ENCODE measurements around the gene ZFP62. TPM values are rescaled to one million over a fixed set of nuclear protein-coding genes. Genes with fewer than 3 reads are reported as not detected.

The ZFP62 gene
- total RNA-seq, 1 experiment from 2014 or later, result 30.7 TPM

DNA sequence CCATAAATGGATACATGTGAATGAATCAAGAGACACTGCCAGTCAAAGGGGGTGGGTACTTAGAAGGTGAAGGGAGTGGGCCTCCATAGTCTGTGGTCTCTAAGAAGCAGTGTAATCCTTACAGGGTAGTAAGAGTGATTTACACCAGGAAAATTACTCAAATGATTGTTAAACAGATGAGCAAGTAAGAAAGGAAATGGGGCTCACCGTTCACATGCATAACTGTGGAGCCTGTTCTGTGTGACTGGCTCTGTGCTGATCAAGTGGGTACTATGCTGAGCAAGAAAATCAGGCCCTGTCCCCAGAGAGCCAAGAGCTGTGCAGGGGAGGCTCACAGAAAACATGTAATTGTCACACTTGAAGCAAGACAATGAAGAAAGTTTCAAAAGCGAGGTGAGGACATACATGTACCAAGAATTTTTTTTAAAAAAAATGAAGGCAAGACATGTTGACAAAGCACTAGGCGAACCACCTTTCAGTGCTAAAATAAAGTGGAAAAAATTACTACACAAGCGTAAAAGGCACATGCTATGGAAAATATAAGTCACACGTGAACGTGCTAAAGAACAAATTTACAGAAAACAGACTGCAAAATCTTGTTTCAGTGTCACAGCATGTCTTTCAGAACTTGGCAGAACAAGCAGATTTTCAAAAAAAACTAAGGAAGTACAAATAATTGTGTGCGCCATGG, 40.4 kb upstream of the ZFP62 start:
- DNase-seq (ENCODE audit: low read depth, low spot score) (no peak), ATAC-seq (no peak)
- Histone ChIP-seq H2AFZ (ENCODE audit: low read depth, low read length, poor library complexity, severe bottlenecking) (no peak overlapping the region), H3K4me3 (replicated peaks in 1 of 2; ENCODE audit: low read depth in 1 of 2, low read length in 2 of 2) (no peak overlapping the region), H3K9ac (ENCODE audit: low read length) (no peak overlapping the region), H3K27ac (ENCODE audit: low read depth, low read length) (no peak overlapping the region), H3K27me3 (ENCODE audit: insufficient read depth, low read length) (no peaks in the 10 kb centered on the region), H3K4me1 (ENCODE audit: control insufficient read depth in 1 of 2, insufficient read depth in 2 of 2, low read length in 2 of 2) (no peaks in the 10 kb centered on the region), H3K79me2 (ENCODE audit: insufficient read depth, low read length) (no peaks in the 10 kb centered on the region), H3K9me2 (ENCODE audit: insufficient read depth) (no peaks in the 10 kb centered on the region), H3K36me3 (ENCODE audit: control insufficient read depth in 1 of 2, insufficient read depth in 2 of 2, low read length in 2 of 2) (no peaks in the 10 kb centered on the region), H4K20me1 (ENCODE audit: insufficient read depth) (no peaks in the 10 kb centered on the region), H3K9me3 (ENCODE audit: control insufficient read depth in 1 of 2, insufficient read depth in 1 of 2, low read depth in 1 of 2, low read length in 2 of 2) (no peaks in the 10 kb centered on the region), H3K4me2 (ENCODE audit: low read length) (no peak overlapping the region)
- TF ChIP-seq YY1 (IDR thresholded peaks at IDR 0.05; ENCODE audit: extremely low read depth, insufficient replicate concordance, low read depth, low read length) (no peak), FOSL1 (IDR thresholded peaks at IDR 0.05; ENCODE audit: low read depth) (no peak)
- CTCF ChIA-PET, result no interaction called here
- RAD21 ChIA-PET (ENCODE audit: low non-redundant PET in 1 of 2, low total read pairs in 2 of 2, uncharacterized antibody in 2 of 2, unreplicated experiment in 2 of 2), result no interaction called here
- POLR2A ChIA-PET, result no interaction called here
- intact Hi-C loops (cut with micrococcal nuclease), result no loop called here
- BruUV-seq (replicated peaks), result no TSS peak

DNA sequence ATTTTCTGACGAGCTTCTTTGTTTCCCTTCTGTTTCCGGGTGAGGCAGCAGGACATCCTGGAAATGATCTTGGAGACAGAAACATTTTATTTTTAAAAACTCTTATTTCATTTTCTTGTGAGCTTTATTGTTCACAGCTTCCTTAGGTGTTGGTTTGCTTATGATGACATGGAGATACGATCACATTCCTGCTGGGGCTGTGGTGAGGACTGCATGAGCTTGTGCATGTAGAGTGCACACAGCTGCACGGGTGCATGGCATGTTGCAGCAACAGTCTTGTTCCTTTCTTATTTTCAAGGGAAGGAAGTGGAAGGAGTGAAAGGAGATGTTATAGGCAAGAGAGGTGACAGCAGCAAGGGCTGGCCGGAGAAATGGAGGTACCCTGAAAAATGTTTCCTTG, 39.1 kb upstream of the ZFP62 start:
- H3K4me1 ChIP-seq (ENCODE audit: control insufficient read depth in 1 of 2, insufficient read depth in 2 of 2, low read length in 2 of 2), result no peaks in the 10 kb centered on the region
- H3K9ac ChIP-seq (ENCODE audit: low read length), result no peak overlapping the region
- ChIA-PET CTCF (no interaction called here), POLR2A (no interaction called here), RAD21 (ENCODE audit: low non-redundant PET in 1 of 2, low total read pairs in 2 of 2, uncharacterized antibody in 2 of 2, unreplicated experiment in 2 of 2) (no interaction called here)
- no peak overlapping the region for H3K27ac ChIP-seq (ENCODE audit: low read depth, low read length)
- DNase-seq (ENCODE audit: low read depth, low spot score) (no peak), ATAC-seq (no peak)
- no peak overlapping the region for H3K4me3 ChIP-seq (replicated peaks in 1 of 2; ENCODE audit: low read depth in 1 of 2, low read length in 2 of 2)
- TF ChIP-seq JUND (IDR thresholded peaks at IDR 0.05), result no peak
- TF ChIP-seq, protein P1, sequence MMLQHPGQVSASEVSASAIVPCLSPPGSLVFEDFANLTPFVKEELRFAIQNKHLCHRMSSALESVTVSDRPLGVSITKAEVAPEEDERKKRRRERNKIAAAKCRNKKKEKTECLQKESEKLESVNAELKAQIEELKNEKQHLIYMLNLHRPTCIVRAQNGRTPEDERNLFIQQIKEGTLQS (IDR thresholded peaks at IDR 0.05), result no peak
- TF ChIP-seq TCF7L2 (IDR thresholded peaks at IDR 0.05; ENCODE audit: borderline replicate concordance, extremely low read depth, insufficient read depth, insufficient read length), result no peak
- TF ChIP-seq SP1 (IDR thresholded peaks at IDR 0.05; ENCODE audit: low read depth), result no peak
- no peak for TF ChIP-seq FOSL1 (IDR thresholded peaks at IDR 0.05; ENCODE audit: low read depth)
- no peak for TF ChIP-seq POLR2AphosphoS5 (IDR thresholded peaks at IDR 0.05; ENCODE audit: low read depth, low read length)
- H3K9me3 ChIP-seq (ENCODE audit: control insufficient read depth in 1 of 2, insufficient read depth in 1 of 2, low read depth in 1 of 2, low read length in 2 of 2), result no peaks in the 10 kb centered on the region
- no peaks in the 10 kb centered on the region for H3K9me2 ChIP-seq (ENCODE audit: insufficient read depth)
- no TSS peak for BruUV-seq (replicated peaks)
- H3K36me3 ChIP-seq (ENCODE audit: control insufficient read depth in 1 of 2, insufficient read depth in 2 of 2, low read length in 2 of 2), result no peaks in the 10 kb centered on the region
- H3K79me2 ChIP-seq (ENCODE audit: insufficient read depth, low read length), result no peaks in the 10 kb centered on the region
- H3K27me3 ChIP-seq (ENCODE audit: insufficient read depth, low read length), result no peaks in the 10 kb centered on the region
- H4K20me1 ChIP-seq (ENCODE audit: insufficient read depth), result no peaks in the 10 kb centered on the region
- no peak overlapping the region for H3K4me2 ChIP-seq (ENCODE audit: low read length)
- H2AFZ ChIP-seq (ENCODE audit: low read depth, low read length, poor library complexity, severe bottlenecking), result no peak overlapping the region
- intact Hi-C loops (cut with micrococcal nuclease), result no loop called here
